ENCODE results near the gene PARVA. TPM values are rescaled to one million over a fixed set of nuclear protein-coding genes. Genes with fewer than 3 reads are reported as not detected.
"Not testable (repeated sequence)": the region's sequence is repeated elsewhere in the genome, so short reads cannot be mapped to it uniquely, and the experiment has no call there.

Gene PARVA
- total and polyA plus RNA-seq, 12 donors: 20.1 to 84.8 (median 67.0) TPM

DNA sequence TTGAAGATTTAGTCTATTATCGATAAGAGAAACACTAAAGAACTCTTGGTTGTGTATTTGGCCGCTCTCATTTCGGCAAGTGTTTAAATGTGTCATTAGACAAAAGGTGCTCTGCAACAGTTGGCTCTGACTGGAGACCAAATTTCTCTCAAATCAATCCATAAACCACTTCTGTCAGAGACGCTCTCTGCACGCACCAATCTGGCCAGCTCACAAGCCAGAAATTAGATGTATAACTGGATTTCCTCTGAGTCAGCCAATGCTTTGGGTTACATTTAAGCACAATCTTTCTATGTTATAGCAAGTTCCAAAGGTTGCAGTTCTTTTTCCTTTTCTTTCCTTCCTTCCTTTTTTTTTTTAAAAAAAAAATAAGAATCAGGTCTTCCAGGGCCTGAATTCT is 17.6 kb upstream of the PARVA start:
- Histone ChIP-seq H3K9me3 (no peaks in the 10 kb centered on the region), H3K27ac (no peak overlapping the region), H3K36me3 (no peaks in the 10 kb centered on the region), H3K4me1 (peaks cover 0 to 10% (median 0%) of the 10 kb centered on the region in 9 donors), H3K27me3 (no peaks in the 10 kb centered on the region), H3K4me3 (no peak overlapping the region)
- ATAC-seq: no peak
- TF ChIP-seq, protein P1, sequence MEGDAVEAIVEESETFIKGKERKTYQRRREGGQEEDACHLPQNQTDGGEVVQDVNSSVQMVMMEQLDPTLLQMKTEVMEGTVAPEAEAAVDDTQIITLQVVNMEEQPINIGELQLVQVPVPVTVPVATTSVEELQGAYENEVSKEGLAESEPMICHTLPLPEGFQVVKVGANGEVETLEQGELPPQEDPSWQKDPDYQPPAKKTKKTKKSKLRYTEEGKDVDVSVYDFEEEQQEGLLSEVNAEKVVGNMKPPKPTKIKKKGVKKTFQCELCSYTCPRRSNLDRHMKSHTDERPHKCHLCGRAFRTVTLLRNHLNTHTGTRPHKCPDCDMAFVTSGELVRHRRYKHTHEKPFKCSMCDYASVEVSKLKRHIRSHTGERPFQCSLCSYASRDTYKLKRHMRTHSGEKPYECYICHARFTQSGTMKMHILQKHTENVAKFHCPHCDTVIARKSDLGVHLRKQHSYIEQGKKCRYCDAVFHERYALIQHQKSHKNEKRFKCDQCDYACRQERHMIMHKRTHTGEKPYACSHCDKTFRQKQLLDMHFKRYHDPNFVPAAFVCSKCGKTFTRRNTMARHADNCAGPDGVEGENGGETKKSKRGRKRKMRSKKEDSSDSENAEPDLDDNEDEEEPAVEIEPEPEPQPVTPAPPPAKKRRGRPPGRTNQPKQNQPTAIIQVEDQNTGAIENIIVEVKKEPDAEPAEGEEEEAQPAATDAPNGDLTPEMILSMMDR (IDR thresholded peaks at IDR 0.05): no peak
- no peak for DNase-seq
- WGBS, 2 donors: 98 to 99% methylated on average over 5 of the region's 5 CpGs
- intact Hi-C loops (cut with DNase I): no loop called here

DNA sequence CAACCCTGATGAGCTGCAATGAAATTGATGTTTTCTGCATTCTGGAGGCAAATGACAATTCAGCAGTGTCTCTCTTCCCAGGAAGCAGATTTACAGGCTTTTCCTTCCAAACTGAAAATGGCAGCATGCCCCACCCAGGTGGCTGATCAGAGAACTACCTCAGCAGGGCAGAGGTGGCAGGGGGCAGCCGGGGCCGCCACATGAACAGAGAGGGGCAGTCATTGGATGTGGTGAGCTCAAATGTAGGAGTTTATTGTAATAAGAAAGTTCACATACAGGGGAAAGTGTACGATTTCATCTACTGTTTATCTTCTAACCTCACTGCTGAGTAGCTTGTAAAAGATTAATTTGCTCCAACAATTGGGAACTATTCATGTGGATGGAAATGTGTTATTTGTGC is 15.7 kb upstream of the PARVA start:
- intact Hi-C loops (cut with DNase I): no loop called here

DNA sequence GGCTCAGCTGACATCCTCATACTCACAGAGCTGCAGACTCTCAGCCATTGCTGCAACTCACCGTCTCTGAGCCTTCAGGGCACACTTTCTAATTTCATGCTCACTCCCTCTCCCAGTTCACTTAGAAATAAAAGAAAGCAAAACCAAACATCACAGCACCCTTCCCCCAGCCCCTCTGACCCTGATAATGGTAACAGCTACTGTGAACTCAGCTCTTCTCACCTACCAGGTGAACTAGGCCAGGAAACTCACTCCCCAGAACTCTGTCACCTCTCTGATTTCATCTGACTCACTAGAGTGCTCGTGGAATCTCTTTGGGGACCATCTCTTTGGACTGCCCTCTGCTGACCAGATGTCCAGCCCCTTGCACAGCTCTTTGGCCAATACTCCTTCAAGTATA is 14.5 kb upstream of the PARVA start:
- H3K4me1 ChIP-seq: peaks cover 0 to 17% (median 4%) of the 10 kb centered on the region in 9 donors
- no peaks in the 10 kb centered on the region for H3K9me3 ChIP-seq
- TF ChIP-seq, protein P1 (IDR thresholded peaks at IDR 0.05): no peak
- H3K36me3 ChIP-seq: no peaks in the 10 kb centered on the region
- DNase-seq (no peak), ATAC-seq (no peak)
- intact Hi-C loops (cut with DNase I): no loop called here
- no peaks in the 10 kb centered on the region for H3K27me3 ChIP-seq
- no peak overlapping the region for H3K4me3 ChIP-seq
- 43 to 47% methylated on average over 2 of the region's 2 CpGs for WGBS, 2 donors
- no peak overlapping the region for H3K27ac ChIP-seq

More for the DNA sequence above, 15.7 kb upstream of the PARVA start:
- WGBS, 2 donors: 74 to 83% methylated on average over 3 of the region's 3 CpGs
- Histone ChIP-seq H3K27ac (no peak overlapping the region), H3K9me3 (no peaks in the 10 kb centered on the region), H3K36me3 (no peaks in the 10 kb centered on the region), H3K27me3 (no peaks in the 10 kb centered on the region), H3K4me1 (peaks cover 0 to 16% (median 4%) of the 10 kb centered on the region in 9 donors), H3K4me3 (no peak overlapping the region)
- TF ChIP-seq, protein P1 (IDR thresholded peaks at IDR 0.05): no peak
- no peak for DNase-seq
- no peak for ATAC-seq

- intact Hi-C loops (cut with DNase I): no loop called here
- no peaks in the 10 kb centered on the region for H3K27me3 ChIP-seq
- ATAC-seq (no peak), DNase-seq (no peak)
- no peaks in the 10 kb centered on the region for H3K36me3 ChIP-seq
- TF ChIP-seq, protein P1 (IDR thresholded peaks at IDR 0.05): no peak
- no peak overlapping the region for H3K27ac ChIP-seq
- peaks cover 0 to 12% (median 4%) of the 10 kb centered on the region in 9 donors for H3K4me1 ChIP-seq
- whole genome bisulfite sequencing, 2 donors: 93 to 97% methylated on average over 1 of the region's 1 CpG
- H3K9me3 ChIP-seq: no peaks in the 10 kb centered on the region
- no peak overlapping the region for H3K4me3 ChIP-seq
These were observed 14.0 kb upstream of the PARVA start for GRCh38 chr11:12363373-12363772.

GRCh38 chr11:12365965-12366575 is 11.3 kb upstream of the PARVA start:
- H3K27me3 ChIP-seq; H3K4me1 ChIP-seq; H3K36me3 ChIP-seq; H3K9me3 ChIP-seq; ATAC-seq; H3K4me3 ChIP-seq; H3K27ac ChIP-seq; intact Hi-C loops (cut with DNase I): not testable (repeated sequence)
- peak; percentile 37 to 42 for DNase-seq
- WGBS, 2 donors: 65% methylated on average over 14 of the region's 14 CpGs

GRCh38 chr11:12367057-12367456 is 10.3 kb upstream of the PARVA start:
- intact Hi-C loops (cut with DNase I): not testable (repeated sequence)

More at GRCh38 chr11:12367057-12367456, 10.3 kb upstream of the PARVA start:
- H3K4me1 ChIP-seq, ATAC-seq, H3K36me3 ChIP-seq, H3K9me3 ChIP-seq, H3K4me3 ChIP-seq, H3K27me3 ChIP-seq, H3K27ac ChIP-seq, DNase-seq: not testable (repeated sequence)
- WGBS, 2 donors: 97% methylated on average over 6 of the region's 6 CpGs
